ENCODE results near the gene MAGEB17.

- TF ChIP-seq, protein P1, sequence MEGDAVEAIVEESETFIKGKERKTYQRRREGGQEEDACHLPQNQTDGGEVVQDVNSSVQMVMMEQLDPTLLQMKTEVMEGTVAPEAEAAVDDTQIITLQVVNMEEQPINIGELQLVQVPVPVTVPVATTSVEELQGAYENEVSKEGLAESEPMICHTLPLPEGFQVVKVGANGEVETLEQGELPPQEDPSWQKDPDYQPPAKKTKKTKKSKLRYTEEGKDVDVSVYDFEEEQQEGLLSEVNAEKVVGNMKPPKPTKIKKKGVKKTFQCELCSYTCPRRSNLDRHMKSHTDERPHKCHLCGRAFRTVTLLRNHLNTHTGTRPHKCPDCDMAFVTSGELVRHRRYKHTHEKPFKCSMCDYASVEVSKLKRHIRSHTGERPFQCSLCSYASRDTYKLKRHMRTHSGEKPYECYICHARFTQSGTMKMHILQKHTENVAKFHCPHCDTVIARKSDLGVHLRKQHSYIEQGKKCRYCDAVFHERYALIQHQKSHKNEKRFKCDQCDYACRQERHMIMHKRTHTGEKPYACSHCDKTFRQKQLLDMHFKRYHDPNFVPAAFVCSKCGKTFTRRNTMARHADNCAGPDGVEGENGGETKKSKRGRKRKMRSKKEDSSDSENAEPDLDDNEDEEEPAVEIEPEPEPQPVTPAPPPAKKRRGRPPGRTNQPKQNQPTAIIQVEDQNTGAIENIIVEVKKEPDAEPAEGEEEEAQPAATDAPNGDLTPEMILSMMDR (conservative IDR thresholded peaks at IDR 0.05) = no peak
- no peak for TF ChIP-seq EZH2 (IDR thresholded peaks at IDR 0.05; ENCODE audit: low read depth)
Measured at GRCh38 chrX:16156692-16157331, 10.5 kb upstream of the MAGEB17 start.
